GM18907 (cell line): ENCODE results near the gene TMEM243.
"Not testable (repeated sequence)": the region's sequence is repeated elsewhere in the genome, so short reads cannot be mapped to it uniquely, and the experiment has no call there.

Experiments
- ATAC-seq: cut with Tn5 transposase; IDR thresholded peaks from one replicate; pipeline ENCODE4 v1.9.1; 2021; ENCODE audit warnings: mild to moderate bottlenecking, moderate library complexity; ENCODE audit not compliant: unreplicated experiment

TMEM243 gene, protein sequence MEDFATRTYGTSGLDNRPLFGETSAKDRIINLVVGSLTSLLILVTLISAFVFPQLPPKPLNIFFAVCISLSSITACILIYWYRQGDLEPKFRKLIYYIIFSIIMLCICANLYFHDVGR

DNA sequence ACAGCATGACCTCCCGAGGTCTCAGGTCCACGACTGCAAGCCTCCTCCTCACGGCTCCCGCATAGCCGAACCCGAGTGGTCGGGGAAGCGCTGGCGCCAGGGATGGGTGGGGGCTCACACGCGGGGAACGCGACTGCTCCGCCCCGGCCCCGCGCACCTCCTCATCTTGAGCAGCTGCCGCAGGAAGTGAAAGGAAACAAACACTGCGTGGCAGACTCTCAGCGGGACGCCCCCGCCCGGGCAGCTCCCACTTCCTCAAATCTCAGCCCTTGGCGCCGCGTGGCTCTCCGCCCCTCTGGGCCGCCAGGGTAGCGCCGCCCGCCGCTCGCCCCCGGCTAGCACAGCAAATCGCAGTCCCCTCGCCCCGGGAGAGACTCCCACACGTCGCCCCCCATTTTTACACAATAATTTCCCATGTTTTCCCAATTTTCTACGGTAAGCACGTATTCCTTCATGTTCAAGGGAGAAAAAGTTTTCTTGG is at the start of gene TMEM243:
TMEM243 (minus strand) TSS at position 188 of the 481 bp plus-strand sequence. CDS start 229 bp downstream, outside the sequence.
- peak; percentile 55 for ATAC-seq

DNA sequence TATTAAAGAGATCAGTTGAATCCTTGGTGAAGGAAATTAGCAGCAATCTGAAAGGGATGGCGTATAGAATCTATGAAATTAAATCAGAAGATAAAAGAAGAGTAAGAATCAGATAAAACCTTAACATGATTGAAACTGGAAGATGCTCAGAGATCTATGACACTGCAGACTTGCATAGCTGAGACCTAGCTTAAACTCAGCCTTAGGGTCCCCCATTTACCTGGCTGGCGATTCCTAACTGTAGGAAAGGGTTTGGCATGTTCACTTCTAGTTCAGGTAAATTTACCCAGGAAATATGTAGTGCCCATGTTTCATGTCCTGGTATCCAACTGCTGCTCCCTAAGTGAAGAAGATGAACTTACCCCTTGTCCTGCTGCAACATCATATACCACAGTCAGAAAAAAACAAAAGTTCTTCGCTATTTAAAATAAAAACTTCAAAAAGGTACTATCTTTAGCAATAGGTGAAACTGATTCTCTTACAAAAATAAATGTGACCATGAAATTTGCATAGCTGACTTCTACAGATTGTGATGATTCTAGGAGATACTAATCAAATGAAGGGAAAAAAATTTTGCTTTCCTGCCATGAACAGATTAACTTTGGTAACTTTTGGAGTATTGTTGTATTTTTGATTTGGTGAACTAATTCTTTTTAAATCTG is 47.8 kb upstream of the TMEM243 start:
- peak; percentile 56 for ATAC-seq

DNA sequence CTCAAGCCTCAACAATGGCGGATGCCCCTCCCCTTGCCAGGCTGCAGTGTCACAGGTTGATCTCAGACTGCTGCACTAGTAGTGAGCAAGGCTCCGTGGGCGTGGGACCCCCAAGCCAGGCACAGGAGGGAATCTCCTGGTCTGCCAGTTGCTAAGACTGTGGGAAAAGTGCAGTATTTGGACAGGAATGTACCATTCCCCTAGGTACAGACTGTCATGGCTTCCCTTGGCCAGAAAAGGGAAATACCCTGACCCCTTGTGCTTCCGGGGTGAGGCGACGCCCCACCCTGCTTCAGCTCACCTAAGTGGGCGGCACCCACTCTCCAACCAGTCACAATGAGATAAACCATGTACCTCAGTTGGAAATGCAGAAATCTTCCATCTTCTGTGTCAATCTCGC is 44.0 kb upstream of the TMEM243 start:
- ATAC-seq, result no peak

DNA sequence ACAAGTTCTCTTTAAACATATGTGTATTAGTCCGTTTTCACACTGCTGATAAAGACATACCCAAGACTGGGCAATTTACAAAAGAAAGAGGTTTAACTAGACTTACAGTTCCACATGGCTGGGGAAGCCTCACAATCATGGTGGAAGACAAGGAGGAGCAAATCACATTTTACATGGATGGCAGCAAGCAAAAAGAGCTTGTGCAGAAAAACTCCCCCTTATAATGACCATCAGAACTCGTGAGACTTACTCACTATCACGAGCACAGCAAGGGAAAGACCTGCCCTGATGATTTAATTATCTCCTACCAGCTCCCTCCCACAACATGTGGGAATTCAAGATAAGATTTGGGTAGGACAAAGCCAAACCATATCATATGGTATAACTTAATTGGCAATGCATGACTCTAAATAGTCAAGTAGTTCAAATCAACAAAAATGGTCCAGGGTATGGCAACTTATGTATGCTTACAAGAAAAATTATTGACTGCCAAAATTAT is 34.1 kb upstream of the TMEM243 start:
- ATAC-seq, result no peak

DNA sequence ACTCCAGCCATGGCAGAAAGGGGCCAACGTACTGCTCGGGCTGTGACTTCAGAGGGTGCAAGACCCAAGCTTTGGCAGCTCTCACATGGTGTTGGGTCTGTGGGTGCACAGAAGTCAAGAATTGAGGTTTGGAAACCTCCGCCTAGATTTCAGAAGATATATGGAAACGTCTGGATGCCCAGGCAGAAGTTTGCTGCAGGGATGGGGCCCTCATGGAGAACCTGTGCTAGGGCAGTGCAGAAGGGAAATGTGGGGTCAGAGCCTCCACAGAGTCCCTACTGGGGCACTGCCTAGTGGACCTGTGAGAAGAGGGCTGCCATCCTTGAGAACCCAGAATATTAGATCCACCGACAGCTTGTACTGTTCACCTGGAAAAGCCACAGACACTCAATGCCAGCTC is 26.1 kb upstream of the TMEM243 start:
- ATAC-seq, result not testable (repeated sequence)

DNA sequence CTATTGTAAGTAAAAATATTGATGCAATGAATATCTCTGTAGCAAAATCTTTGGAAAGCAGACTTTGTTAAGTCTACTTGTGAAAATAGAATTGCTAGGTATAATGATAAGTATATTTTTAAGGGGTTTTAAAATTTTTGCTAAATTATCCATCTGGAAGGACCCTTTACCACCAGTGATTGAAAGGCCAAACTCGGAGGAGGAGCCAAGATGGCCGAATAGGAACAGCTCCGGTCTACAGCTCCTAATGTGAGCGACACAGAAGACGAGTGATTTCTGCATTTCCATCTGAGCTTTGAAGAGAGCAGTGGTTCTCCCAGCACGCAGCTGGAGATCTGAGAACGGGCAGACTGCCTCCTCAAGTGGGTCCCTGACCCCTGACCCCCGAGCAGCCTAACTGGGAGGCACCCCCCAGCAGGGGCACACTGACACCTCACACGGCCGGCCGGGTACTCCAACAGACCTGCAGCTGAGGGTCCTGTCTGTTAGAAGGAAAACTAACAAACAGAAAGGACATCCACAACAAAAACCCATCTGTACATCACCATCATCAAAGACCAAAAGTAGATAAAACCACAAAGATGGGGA is 19.0 kb upstream of the TMEM243 start:
- ATAC-seq, result not testable (repeated sequence)

DNA sequence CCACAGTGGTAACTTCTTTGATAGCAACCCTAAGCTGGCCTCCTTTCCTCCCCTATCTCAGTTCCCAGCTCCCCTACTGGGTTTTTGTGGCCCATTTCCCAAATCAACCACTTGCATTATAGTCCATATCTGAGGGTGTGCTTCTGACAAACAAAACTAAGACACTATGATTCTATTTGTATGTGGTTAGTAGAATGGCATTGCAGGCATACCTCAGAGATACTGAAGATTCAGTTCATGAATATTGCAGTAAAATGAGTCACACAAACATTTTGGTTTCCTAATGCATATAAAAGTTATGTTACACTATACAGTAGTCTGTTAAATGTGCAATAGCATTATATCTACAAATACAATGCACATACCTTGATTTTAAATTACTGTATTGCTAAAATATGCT is 15.4 kb upstream of the TMEM243 start:
- no peak for ATAC-seq

DNA sequence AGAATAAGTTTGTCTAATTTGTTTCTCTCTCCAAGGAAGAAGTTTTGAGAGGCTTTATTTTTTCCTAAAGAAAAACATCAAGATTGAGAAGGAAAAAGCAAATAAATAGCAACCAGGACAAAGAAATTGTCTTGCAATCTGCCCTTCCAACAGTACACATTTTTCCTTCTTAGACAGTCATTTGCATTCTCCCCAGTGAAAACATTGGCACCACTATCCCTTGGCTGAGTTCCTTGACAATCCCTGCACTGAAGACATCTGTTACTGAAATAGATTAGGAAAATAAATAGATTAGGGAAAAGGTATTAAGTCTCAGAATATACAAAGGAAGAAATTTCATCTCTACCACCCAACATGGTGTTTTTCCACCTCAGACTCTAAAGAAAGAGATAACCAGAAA is 12.2 kb upstream of the TMEM243 start:
- no peak for ATAC-seq

DNA sequence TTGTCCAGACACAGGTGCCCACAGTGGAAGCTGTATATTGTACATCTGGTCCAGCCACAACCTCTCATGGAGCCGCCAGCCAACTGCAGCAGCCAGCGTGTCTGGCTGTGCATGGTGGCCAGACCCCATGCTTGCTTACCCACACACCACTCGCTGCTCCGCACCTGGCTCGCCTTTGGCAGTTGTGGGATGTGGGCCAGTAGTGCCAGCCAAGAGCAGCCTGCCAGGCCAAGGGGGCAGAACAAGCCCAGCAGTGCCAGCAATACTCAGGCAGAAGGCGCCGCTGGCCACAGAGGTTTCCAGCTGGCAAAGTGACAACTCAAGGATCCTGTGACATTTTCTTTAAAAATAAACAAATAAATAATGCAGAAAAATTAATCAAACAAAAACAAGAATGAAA is 11.7 kb upstream of the TMEM243 start:
- no peak for ATAC-seq

DNA sequence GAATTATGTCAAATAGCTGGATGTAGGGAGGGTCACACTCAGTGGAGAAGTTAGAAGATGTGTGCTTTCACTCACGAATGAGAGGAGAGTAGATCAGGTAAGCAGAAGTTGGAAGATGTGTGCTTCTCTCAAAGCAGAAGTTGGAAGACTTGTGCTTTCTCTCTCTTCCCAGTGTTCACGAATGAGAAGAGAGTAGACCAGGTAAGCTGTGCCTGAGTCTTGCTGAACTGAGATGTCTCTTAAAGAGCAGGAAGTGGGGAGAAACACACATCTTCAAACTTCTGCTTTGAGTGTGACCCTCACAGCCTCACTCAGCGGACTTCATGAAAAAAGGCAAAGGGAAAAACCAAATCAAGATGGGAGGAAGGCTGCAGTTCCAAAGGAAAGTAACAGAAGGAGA is 7.0 kb upstream of the TMEM243 start:
- ATAC-seq, result peak; percentile 64

DNA sequence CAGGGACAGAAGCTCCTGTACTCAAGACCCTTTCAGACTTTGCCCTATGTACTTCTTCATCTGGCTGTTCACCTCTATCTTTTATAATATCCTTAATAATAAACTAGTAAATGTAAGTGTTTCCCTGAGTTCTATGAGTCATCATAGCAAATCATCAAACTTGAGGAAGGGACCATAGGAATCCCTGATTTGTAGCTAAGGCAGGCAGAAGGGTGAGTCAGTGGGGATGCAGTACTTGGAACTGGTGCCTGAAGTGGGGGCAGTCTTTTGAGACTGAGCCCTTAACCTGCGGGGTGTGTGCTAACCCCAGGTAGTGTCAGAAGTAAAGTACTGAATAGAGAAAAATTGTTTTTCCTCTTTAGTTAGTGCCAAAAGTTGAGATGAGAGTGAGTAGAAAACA is 6.2 kb upstream of the TMEM243 start:
- no peak for ATAC-seq

DNA sequence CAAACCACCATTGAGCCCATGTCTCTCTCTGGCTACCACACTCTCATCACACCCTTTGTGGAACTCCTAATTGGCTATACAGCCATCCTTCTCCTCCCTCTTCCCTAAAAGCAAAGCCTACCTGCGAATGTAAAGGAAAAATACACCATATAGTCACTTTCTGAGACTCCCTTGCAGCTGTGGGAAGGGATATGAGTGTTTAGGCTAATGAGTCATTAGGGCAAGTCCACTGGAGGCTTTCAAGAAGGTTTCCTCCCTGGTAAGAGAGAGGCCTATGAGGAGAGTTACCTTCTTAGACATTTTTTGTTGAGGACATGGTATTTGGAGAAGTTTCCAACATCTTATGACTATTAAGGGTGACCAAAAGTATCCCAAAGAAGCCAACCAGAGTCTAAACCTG is 4.1 kb upstream of the TMEM243 start:
- no peak for ATAC-seq

DNA sequence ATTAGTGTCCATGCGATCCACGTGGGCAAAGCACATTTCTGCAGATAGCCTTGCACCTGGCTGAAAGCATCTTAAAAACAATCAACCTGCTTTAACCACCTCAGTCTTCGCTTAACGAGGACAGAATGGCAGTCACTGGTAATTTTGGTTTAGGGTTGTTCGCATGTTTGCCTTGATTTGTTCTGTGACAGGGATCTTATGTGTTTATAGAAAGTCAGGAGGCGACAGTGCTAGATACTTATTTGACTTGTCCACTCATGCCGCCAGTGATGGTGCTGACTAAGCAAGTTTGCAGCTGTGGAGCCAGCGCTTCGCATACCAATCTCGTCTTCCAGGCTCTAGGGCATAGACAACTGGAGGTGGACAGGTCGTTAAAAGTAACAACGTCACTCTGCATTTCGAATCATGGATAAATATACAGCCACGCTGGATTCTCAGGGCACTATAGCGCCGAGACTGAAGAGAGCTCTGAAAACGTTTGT is 1.2 kb upstream of the TMEM243 start:
- no peak for ATAC-seq

DNA sequence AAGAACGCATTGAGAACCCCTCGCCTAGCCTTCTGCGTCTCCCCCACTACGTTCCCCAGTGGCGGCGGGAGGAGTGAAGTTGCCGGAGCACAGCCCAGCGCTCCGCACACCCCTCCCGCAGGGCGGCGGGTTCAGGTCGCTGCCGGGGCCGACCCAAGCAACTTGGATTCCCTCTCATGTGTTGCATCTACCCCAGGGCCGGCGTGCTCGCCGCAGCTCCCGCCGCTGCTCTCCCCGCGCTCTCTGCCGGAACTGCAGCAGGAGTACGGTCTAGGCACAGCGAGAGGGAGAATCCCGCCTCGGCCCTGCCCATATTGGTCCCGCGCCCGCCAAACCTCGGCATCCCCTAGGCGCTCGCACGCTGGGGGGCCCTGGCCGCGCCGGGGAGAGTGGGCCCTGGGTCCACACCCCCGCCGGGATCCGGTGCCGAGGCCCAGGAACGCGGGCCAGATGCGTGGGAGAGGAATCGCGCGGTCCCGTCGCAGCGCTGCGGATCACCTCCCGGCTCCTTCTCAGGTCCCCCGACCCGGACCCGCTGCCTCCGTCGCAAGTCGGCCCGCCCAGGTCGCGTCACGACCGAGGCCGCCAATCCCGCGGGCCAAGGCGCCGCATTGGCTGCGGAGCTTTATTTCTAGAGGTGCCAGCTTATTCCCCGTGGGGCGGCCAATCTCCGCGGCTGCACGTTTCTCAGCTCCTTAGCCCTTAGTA is 648 bp upstream of the TMEM243 start:
- ATAC-seq, result peak; percentile 43

DNA sequence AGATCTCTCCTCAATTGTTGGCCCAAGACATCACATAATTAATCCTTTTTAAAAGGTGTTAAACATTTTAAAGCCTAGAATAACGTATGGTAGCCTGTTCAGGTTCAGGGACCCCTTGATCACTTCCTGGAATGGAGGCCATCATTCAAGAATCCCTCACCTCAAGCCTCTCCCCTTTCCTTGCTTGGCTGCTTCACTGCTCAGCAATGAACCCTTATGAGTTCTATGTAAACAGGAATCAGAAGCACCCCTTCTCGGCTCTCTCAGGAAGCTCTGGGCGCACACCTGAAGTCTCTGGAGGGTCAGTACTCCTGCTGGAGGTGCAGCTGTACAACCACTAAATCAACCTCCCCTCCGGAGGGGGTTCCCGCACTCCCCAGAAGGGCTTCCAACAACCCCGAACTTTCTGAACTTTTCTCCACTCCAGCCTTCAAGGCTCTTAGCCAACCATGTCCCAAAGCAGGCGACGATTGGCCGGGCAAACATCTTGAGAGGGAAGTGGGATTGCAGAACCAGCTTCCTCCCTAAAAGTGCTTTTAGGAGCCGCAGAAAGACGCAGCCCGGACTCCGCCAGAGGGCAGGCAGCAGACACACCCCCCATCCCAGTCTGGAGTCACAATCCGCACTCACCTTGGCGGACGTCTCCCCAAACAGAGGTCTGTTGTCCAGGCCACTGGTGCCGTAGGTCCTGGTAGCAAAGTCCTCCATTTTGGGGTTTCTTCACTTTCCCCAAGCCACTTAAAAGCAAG is 562 bp downstream of the TMEM243 start:
- ATAC-seq, result peak; percentile 12

DNA sequence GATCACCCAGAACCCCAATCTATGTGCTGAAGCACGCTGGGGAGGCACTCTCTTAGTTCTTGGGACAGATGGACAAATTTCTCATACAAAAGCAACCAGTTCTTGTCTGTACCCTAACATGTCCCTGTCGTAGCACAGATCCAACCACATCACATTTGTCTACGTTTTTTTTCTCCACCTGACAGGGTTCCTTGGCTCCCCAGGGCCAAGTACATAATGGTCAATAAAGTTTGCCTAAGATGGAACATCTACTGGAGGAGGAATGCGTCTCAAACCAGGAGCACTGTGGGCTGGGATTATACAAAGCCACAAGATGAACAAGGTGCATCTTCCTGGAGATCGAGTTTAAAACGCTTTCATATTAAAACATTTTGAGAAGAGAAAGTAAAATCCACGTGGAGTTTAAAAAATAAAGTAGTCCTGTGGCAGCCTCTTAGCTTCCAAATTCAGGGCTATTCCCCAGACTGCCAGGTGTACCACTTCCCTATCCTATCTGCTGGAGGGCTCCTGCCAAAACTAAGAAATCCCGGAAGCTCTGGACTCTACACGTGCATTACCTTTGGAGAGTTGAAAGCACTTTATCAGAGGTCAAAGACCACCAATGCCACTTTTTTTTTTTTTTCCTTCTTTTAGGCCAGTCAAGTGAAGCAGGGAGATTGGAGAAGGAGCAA is 1.4 kb downstream of the TMEM243 start:
- no peak for ATAC-seq

DNA sequence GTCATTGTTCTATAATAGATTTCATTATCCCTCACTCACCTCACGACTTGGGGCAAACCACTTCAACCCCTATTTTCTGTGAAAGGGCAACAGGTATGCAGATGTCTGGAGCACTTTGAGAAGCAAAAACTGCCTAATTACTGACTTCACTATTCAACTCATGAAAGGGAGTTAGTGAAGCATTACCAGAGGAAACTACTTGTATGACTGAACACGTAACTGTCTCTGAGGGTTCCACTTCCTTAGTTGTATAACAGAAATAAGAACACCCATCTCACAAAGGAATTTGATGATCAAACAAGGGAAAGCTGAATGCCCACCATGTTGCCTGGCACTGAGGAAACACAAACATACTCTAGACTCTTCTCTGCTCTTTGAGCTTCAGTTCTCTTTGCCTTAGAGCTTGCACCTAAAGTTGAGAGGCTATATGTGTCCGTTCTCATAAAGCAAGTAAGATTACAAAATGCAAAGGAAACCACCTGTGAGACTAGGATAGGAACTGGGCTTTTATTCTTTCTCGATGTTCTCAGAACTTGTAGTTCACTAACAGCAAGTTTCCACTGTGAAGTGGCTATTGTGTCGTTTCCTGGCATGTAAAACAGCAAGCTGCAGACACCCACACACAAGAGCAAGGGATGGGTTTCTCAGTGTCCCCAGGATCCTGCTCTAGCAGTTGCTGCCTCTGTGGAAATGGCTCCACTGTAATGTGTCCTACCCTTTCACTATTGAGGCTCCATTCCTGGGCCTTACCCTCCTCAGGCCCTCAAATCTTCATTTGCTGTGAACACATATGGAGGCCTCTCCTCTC is 2.6 kb downstream of the TMEM243 start:
- peak; percentile 63 for ATAC-seq

DNA sequence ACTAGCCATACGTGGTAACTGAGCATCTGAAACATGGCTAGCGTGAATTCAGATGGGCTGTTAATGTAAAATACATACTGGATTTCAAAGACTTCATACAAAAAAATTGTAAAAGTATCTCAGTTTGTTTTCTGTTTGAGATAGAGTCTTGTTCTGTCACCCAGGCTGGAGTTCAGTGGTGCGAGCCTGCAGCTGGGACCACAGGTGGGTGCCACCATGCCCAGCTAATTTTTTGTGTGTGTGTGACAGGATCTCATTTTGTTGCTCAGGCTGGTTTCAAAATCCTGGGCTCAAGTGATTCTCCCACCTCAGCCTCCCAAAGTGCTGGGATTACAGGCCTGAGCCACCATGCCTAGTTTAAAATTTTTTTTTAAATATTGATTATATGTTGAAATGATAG is 4.5 kb downstream of the TMEM243 start:
- ATAC-seq, result no peak

DNA sequence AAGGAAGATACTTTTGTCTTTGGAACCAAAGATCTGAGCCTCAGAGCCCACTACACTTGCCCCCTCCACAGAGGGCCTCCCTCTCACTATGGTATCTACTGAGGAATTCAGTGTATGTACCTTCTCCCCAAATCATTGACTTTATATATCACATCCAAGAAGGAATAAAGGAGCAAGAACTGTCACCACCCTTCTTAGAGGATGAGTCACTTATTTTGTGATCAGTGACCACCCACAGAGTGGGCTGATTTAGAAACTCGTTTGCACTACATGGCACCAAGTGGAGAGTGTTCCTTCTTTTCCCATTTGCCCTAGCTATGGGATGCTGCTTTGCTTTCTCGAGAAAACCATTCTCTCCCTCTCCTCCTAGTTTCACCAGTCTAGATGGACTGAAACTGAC is 5.7 kb downstream of the TMEM243 start:
- ATAC-seq, result no peak
